ENCODE measurements around the gene LSM4.

Gene LSM4

GRCh38 chr19:18310118-18310909 is 12.6 kb downstream of the LSM4 start:
- DNase-seq, result no peak

- no peak for DNase-seq
Measured at GRCh38 chr19:18309525-18310064, 13.3 kb downstream of the LSM4 start.

- DNase-seq, result no peak
Measured at GRCh38 chr19:18308948-18309325, 13.9 kb downstream of the LSM4 start.

GRCh38 chr19:18308051-18308947 is 14.6 kb downstream of the LSM4 start:
- DNase-seq, result no peak

GRCh38 chr19:18307271-18307681 is 15.6 kb downstream of the LSM4 start:
- DNase-seq, result peak; percentile 33

GRCh38 chr19:18306888-18307260 is 16.0 kb downstream of the LSM4 start:
- DNase-seq, result peak; percentile 54

- DNase-seq, result peak; percentile 35
Measured at GRCh38 chr19:18306209-18306887, 16.5 kb downstream of the LSM4 start.

- DNase-seq, result peak; percentile 90
Measured at GRCh38 chr19:18304458-18305310, 18.2 kb downstream of the LSM4 start.

GRCh38 chr19:18304208-18304457 is 18.7 kb downstream of the LSM4 start:
- DNase-seq, result peak; percentile 45

GRCh38 chr19:18301718-18302111 is 21.2 kb downstream of the LSM4 start:
- no peak for DNase-seq

GRCh38 chr19:18300930-18301717 is 21.8 kb downstream of the LSM4 start:
- no peak for DNase-seq

- DNase-seq, result no peak
Measured at GRCh38 chr19:18299654-18300053, 23.2 kb downstream of the LSM4 start.

GRCh38 chr19:18298601-18299000 is 24.3 kb downstream of the LSM4 start:
- no peak for DNase-seq

- DNase-seq, result no peak
Measured at GRCh38 chr19:18297308-18297707, 25.6 kb downstream of the LSM4 start.

GRCh38 chr19:18295034-18295451 is 27.8 kb downstream of the LSM4 start:
- DNase-seq, result no peak

- DNase-seq, result peak; percentile 97
Measured at GRCh38 chr19:18294467-18294864, 28.4 kb downstream of the LSM4 start.

GRCh38 chr19:18293642-18294466 is 29.0 kb downstream of the LSM4 start:
- no peak for DNase-seq

GRCh38 chr19:18292810-18293641 is 29.9 kb downstream of the LSM4 start:
- peak; percentile 42 for DNase-seq

- peak; percentile 28 for DNase-seq
Measured at GRCh38 chr19:18292462-18292809, 30.4 kb downstream of the LSM4 start.
